Inflammatory macrophage (primary cell): Measurements from ENCODE around the gene KCNJ11.
"Not testable (repeated sequence)": the region's sequence is repeated elsewhere in the genome, so short reads cannot be mapped to it uniquely, and the experiment has no call there.

Experiments
- DNase-seq, 2 donors: peaks; one replicate each; pipeline ENCODE4 v3.0.0-alpha.2; 2020 to 2022
- total RNA-seq, 18 experiments: gene quantifications; one replicate each; lab custom pipeline; 2026; ENCODE audit warnings: mixed read lengths in 6 of 18, inconsistent platforms in 2 of 18; lab: John Stamatoyannopoulos, UW

The KCNJ11 gene
- 0 to 1.1 (median 0.23) reads per million in 18 experiments for total RNA-seq

DNA sequence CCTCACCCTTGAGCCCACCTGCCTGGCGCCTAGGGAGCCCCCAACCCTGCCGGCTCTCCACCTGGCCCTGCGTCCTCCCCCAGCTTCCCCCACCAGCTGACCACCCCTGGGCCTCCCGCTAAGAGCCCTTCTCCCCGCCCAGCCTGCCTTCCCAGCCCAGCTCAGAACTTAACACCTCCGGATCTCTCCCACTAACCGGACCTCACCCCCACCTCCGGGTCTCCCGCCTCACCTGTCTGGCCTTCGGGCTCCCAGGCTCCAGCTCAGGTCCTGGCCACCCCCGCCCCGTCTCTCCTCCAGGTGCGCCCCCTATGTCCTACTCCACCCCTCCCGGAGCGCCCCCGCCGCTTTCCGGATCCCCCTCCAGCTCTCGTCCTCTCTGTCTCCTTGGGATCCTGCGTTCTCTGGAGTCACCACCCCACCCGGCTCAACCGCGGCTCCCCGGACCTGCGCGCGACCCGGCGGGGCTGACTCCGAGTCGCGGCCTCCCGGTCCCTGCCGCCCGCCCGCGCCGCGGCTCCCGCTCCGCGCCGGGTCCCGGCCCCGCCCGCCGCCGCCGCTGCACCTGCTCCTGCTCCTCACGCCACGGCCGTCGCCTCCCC lies at the start of gene KCNJ11:
Gene KCNJ11 (minus strand): TSS at position 51 of the 602 bp plus-strand sequence. CDS start 568 bp downstream, outside the sequence.
- DNase-seq, result no peak

GRCh38 chr11:17437366-17437765 lies 48.9 kb upstream of the KCNJ11 start:
- DNase-seq, result peak in 1 of 2 donors; percentile 3

- DNase-seq, result no peak
Measured at GRCh38 chr11:17434108-17434507, 45.6 kb upstream of the KCNJ11 start.

- DNase-seq, result no peak
Measured at GRCh38 chr11:17432002-17432401, 43.5 kb upstream of the KCNJ11 start.

- DNase-seq, result no peak
Measured at GRCh38 chr11:17431139-17431538, 42.7 kb upstream of the KCNJ11 start.

DNA sequence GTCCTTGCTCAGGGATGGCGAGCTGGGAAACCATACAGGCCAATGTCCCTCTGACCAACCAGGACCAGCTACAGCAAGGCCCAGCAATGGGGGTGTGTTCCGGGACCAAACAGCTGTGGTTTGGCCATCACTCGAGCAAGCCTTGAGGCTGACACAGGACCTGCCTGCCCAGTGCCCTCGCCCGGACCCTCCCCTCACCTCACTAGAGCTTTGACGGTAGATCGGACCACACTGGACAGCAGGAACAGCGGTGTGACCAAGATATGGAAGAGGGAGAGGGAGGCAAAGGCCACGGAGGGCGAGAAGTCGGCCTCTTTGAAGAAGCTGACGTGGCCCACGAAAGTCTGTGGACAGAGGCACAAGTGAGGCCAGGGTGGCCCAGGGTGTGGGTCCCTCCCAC lies 42.2 kb upstream of the KCNJ11 start:
- no peak for DNase-seq

- DNase-seq, result no peak
Measured at GRCh38 chr11:17428925-17429324, 40.5 kb upstream of the KCNJ11 start.

GRCh38 chr11:17428261-17428660 lies 39.8 kb upstream of the KCNJ11 start:
- no peak for DNase-seq

DNA sequence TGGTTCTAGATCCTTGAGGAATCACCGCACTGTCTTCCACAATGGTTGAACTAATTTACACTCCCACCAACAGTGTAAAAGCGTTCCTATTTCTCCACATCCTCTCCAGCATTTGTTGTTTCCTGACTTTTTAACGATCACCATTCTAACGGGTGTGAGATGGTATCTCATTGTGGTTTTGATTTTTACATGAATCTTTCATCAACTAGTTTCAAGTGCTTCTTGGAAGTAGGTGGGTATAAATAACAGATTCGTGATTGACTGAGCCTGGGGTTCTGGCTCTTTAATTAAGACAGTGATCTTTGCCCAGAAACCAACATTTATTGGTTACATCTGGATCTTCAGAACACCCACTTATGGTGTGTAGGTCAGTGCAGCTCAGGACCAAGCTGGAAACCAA lies 37.8 kb upstream of the KCNJ11 start:
- DNase-seq, result not testable (repeated sequence)

DNA sequence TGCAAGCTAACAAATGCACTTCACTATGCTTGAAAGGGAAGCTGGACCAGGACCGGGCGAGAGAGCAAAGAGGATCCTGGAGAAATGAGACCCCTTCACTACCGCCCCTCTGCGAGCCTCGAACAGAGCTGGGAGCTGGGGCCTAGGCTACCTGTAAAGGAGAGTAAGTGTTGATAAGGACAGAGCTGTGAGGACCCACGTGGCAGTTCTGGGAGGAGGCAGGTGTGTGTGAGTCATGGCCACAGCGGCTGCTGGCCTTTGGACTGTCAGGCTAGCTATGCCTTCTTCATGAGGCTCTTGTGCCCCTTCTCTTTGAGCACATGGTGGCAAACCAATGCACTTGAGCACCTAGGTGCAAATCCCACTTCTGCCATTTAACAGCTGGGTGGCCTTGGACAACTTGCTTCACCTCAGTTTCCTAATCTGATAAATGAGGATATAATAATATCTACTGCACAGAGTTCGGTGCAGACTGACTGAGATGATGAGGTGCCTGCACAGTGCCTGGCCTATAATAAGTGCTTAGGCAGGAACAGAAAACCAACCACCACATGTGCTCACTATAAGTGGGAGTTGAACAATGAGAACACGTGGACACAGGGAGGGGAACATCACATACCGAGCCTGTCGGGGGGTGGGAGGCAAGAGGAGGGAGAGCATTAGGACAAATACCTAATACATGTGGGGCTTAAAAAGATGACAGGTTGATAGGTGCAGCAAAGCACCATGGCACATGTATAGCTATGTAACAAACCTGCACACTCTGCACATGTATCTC lies 35.3 kb upstream of the KCNJ11 start:
- DNase-seq, result no peak

DNA sequence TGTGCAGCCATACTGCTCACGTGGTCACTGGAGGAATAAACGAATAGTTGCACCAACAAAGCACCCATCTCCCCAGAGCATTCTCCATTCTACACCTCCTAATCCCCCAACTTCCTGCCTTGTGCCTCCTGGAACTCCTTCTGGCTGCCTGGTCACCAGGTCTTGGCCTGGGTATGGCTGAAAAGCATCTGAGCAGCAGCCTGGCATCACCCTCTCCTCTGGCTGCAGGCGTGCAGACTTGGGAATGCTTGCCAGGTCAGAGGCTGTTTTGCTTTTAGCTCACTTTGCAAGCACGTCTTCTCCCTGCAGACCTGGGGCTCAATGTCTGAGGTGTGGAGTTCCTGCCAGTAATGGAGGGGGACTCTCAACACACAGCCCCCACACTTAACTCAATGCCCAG lies 33.3 kb upstream of the KCNJ11 start:
- DNase-seq, result no peak

DNA sequence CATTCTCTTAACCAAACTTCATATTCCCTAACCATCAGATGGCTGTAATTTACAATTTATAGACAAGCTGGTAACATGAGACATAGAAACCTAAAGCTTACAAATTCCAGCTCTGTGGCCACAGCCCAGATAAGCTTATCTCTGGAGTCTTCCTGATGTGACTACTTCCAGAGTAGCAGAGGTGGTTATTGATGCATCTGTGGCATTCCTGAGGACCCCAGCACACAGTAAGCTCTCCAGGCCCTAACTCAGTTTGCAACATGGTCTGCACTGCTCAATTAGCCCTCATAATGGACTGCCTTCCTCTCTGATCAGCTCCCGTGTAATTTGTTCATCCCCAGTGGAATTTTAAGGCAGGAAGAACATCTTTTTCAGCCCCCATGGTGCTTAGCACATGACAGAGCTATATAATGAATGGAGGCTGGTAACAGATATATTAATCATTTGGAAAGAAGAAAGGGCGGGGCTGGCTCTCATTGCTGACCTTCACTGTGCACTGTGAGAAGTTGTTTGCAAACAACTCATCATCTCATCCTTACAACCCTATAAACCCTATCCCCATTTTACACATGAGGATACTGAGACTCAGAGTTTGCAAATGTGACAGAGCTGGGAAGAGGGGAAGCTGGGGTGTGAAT lies 30.1 kb upstream of the KCNJ11 start:
- no peak for DNase-seq

GRCh38 chr11:17416492-17416891 lies 28.0 kb upstream of the KCNJ11 start:
- DNase-seq, result no peak

DNA sequence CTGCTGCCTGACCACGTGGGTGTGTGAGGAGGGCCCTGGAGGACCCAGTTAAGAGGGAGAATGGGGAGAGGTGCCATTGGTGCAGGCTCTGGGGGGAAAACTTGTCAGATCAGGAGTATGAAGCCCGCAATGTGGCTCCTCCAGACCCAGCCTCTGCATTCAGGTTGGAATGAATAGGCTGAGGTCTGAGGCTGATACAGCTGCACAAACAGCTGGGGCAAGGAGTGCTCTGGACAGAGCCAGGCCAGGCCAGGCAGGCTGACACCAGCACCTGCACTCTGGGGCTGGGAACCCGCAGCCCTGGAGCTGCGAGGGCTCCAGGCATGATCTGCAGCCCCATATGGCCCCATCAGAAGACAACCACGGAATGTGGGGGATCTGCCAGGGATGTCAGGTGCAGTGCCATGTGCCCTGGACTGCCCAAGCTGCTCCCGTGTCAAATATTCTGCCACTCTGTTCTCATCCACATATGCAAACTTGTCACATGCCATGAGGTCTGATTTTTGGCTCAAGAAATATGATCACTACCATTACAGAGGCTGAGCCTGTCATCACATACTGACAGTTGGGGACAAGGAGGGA lies 27.2 kb upstream of the KCNJ11 start:
- DNase-seq, result no peak

DNA sequence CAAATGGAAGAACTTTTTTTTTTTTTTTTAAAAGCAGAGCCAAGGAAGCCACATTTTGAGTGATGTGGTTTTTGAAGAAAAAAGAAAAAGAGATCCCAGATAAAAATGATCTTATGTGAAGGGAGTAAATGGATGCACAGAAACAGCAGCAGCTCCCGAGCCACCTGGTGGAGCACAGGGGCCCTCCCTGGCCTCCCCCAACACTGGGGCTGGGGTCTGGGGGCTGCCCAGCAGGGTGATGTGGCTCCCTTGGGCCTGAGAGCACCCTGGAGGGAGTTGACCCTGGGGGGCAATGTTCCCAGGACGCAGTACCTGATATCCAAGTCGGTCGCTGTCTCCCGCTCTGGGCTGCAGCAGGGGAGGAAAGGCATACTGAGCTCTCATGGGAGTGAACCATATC lies 26.5 kb upstream of the KCNJ11 start:
- no peak for DNase-seq

- no peak for DNase-seq
Measured at GRCh38 chr11:17414317-17414737, 25.9 kb upstream of the KCNJ11 start.

- DNase-seq, result no peak
Measured at GRCh38 chr11:17413414-17414316, 25.2 kb upstream of the KCNJ11 start.

- DNase-seq, result no peak
Measured at GRCh38 chr11:17412488-17413180, 24.2 kb upstream of the KCNJ11 start.

DNA sequence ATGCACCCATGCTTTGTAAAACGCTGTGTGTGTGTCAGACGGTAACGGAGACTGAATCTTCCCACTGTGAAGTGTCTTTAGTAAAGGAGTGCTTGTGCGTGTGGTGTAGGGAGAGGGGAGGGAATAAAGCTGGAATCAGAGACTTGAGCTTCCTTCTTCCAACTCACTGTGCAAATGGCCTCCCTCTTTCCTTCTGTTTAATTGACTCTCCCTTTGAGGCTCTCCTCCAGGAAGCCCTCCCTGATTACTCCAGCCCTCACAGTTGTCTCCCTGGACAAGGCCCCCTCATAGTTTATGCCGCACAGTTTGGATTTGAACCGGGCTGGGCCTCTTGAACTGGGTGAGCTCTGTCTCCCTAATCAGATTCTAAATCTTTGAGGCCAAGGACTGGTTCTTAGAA lies 23.0 kb upstream of the KCNJ11 start:
- DNase-seq, result no peak

- no peak for DNase-seq
Measured at GRCh38 chr11:17410606-17411379, 22.3 kb upstream of the KCNJ11 start.

GRCh38 chr11:17408641-17409040 lies 20.2 kb upstream of the KCNJ11 start:
- no peak for DNase-seq
